Lower leg skin (tissue), 3 donors: Measurements from ENCODE around the gene SIN3B.

ENCODE experiments used
- CTCF ChIP-seq, 3 donors: fragments of 450-650 bp; IDR thresholded peaks; one replicate each; pipeline ENCODE4 v1.5.1; 2016; ENCODE audit warnings: antibody characterized with exemption in 3 of 3, mild to moderate bottlenecking in 3 of 3, moderate library complexity in 2 of 3
- POLR2A ChIP-seq, 2 donors: fragments of 450-650 bp; IDR thresholded peaks; one replicate each; pipeline ENCODE4 v1.6.1; 2016 to 2017; ENCODE audit warnings: antibody characterized with exemption in 2 of 2, mild to moderate bottlenecking in 1 of 2, moderate library complexity in 1 of 2

- TF ChIP-seq CTCF (IDR thresholded peaks at IDR 0.05) = no peak
- no peak for TF ChIP-seq POLR2A (IDR thresholded peaks at IDR 0.05)
Observed at GRCh38 chr19:16829010-16829821, at the start of gene SIN3B.
